ENCODE results near the gene RBPJL.

The RBPJL gene

DNA sequence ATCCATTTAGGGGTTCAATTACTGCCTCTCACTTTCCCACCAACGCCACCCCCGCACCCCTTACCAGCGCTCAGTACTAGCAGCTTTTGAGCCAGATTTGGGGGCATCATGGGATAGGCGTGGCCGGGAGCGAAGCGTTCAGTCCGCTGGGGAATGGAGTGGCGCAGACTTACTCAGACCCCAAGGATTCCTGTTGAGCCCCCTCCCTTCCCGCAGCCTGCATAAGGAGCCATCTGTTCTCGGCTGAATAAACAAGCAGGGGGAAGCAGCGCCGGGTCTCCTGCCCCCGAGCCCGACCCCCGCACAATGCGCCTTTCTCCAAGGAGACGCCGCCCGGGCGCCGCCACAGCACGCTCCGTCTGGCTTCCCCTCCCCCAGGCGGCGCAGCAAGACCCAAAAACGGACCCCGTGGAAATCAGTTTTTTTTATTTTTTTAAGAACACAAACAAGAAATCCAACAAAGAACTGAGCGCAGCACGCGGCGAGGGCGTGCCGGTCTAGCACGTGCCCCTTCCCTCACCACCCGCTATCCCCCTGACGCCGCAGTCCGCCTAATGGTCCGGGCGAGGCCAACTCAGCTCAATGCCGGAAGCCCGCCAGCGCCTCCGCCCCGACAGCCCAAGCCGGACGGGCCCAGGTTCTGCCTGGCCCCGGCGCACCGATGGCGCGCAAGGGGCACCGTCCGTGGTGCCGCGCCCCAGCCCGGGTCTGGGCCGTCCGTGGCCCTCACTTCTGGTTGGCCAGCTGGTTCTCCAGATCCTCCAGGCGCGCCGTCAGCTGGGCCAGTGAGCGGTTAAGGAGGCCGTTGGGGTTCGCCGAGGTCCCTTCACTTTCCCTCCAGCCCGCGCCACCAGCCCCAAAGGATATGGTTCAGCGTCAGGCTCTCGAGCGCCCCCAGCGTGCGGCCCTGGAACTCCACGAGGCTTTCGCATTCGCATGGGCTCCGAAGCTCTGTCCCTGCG, 13.3 kb upstream of the RBPJL start:
- DNase-seq (ENCODE audit: low spot score), result peak; percentile 85

GRCh38 chr20:45294003-45294368, 12.7 kb upstream of the RBPJL start:
- no peak for DNase-seq (ENCODE audit: low spot score)

DNA sequence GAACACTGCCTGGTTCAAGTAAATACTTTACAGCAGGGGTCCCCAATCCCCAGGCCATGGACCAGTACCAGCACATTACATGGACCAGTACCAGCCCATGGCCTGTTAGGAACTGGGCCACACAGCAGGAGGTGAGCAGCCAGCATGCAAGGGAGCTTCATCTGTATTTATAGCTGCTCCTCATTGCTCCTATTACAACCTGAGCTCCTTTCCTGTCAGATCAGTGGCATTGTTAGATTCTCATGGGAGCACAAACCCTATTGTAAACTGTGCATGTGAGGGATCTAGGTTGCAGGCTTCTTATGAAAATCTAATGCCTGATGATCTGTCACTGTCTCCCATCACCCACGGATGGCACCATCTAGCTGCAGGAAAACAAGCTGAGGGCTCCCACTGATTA, 12.0 kb upstream of the RBPJL start:
- DNase-seq (ENCODE audit: low spot score), result no peak

DNA sequence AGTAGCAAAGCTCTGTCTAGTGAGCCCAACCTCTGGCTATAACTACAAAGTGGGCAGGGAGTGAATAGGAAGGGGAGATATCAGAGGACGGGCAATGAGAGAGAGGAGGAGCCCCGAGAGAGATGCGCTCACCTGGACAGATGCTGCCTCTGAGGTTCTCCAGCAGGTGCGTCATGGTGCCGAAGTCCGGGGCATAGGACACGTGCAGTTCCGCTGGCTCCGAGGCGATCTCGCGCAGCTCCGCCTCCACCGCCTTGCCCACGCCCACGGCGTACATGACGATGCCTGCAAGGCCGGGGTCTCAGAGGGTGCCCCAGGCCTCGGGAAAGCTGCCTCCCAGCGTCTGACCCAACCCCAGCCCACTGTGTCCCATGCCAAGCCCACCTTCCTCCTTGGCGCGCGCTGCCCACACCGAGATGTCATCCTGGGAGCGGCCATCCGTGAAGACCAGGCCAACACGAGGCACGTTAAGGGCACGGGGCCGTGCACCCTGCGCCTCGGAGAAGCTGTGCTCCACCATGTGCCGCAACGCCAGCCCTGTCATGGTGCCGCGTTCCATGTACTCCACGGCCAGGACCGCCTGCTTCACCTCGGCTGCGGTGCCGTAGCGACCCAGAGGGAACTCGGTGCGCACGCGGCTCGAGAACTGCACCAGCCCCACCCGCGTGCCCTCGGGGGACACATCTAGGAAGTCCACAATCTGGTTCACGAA, 8.7 kb upstream of the RBPJL start:
- no peak for DNase-seq (ENCODE audit: low spot score)

DNA sequence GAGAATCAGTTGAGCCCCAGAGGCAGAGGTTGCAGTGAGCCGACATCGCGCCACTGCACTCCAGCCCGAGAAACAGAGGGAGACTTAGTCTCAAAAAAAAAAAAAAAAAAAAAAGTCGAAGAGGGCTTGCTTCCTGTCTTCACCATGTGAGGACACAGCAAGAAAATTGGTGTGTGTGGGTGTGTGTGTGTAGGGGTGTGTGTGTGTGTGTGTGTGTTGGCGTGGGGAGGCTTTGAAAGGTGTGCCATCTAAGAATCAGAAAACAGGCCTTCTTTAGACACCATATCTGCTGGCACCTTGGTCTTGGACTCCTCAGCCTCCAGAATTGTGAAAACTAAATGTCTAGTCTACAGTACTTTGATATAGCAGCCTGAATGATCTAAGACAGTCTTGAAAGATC, 6.9 kb upstream of the RBPJL start:
- no peak for DNase-seq (ENCODE audit: low spot score)

GRCh38 chr20:45300961-45301360, 5.7 kb upstream of the RBPJL start:
- no peak for DNase-seq (ENCODE audit: low spot score)

DNA sequence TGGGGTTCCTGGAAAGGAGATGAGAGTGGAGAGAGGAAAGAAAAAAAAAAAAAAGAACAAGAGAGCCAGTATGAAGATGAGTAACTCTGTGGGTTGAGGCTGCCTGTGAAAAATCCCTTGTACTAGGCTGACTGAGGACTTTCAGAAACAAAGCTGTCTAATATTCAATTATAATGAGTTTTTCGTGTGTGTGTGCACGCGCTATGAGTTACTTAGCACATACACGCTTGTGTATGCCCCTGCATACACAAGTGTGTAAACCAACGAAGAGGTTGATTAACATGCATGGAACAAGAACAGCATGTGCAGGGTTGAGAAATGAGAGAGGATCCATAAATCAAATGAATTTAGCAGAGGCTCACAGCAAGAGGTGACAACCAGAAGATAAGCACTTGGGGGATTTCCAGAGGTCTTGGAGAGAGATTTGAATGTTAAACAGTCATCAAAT, 4.8 kb upstream of the RBPJL start:
- no peak for DNase-seq (ENCODE audit: low spot score)

DNA sequence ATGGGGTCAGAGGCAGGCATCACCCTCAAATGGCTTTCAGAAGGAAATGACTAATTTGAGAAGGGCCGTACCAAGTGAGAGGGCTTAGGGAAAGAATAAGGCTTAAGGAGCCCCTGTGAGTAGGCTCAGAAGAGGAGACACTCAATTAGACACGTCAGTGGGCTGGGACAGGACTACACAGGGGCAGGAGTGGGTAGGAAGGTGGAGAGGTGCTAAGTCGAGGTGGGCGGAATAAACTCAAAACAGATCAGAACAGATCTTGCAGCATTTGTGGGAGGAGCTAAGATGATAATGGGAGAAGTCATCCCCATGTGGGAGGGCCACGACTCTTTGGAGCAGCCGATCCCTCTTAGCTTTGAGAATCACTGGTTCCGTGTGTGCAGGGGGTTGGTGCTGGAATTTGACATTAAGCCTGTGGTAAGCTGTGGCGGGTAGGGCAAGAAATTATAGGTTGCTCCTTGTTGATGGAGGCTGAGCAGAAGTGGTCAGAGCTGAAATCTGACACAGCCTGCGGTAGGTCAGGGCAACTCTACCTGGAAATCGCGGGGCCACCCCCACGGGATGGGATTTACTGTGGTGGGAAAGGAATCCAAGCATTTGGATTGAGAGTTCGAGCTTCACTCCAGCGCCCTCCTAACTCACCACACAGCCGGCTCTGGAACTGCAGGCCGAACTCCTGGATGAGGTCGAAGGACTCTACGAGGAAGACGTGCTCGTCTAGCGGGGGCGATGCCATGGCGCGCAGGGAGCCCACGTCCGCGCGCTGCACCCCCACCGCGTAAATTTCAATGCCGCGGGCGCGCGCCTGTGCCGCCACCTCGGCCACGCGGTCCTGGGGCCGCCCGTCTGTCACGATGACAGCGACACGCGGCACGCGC, 2.8 kb upstream of the RBPJL start:
- no peak for DNase-seq (ENCODE audit: low spot score)

- DNase-seq (ENCODE audit: low spot score), result no peak
Measured at GRCh38 chr20:45304464-45304999, 2.1 kb upstream of the RBPJL start.

DNA sequence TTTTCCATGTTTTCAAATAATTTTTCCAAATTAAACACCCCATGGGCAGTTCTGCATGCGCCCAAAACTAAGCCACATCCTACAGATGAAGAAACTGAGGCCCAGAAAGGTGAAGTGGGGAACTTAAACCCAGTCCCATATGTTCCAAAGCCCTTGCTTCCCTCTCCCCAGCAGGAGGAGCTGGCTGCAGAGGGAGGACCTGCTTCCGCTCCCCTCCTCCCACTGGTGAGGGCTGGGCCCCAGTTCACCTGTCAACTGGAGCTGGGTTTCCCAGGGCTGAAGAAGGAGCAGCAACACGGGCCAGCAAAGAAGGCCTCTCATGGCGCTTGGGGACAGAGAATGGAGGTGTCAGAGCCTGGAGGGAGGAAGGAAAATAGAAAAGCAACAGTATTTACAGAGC, 1.4 kb upstream of the RBPJL start:
- no peak for DNase-seq (ENCODE audit: low spot score)

DNA sequence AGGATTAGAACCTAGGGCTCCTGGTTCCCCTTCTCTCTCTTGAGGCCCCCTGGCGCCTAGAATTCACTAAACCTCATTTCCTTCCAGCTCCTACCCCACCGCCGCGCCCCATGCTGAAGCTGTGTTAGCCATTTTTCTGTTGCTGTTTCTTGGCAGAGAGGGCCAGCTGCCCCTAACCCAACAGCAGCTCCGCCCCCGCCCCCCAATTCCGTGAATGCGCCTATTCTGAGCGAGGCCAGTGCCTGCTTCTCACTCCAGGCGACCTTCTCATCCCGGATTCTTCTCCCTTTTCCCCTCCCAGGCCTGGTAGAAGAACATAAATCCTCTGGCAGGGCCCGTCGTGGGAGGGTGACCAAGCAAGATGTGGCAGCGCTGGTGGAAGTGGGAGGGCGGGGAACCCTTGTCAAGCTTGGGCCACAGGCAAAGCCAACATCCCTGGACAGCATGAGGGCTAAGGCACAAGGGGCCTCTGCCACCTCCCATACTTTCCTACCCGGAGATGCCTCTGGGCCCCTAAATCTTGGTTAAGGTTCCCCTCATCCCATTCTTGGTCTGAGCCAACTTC, 518 bp downstream of the RBPJL start:
- DNase-seq (ENCODE audit: low spot score), result peak; percentile 40

DNA sequence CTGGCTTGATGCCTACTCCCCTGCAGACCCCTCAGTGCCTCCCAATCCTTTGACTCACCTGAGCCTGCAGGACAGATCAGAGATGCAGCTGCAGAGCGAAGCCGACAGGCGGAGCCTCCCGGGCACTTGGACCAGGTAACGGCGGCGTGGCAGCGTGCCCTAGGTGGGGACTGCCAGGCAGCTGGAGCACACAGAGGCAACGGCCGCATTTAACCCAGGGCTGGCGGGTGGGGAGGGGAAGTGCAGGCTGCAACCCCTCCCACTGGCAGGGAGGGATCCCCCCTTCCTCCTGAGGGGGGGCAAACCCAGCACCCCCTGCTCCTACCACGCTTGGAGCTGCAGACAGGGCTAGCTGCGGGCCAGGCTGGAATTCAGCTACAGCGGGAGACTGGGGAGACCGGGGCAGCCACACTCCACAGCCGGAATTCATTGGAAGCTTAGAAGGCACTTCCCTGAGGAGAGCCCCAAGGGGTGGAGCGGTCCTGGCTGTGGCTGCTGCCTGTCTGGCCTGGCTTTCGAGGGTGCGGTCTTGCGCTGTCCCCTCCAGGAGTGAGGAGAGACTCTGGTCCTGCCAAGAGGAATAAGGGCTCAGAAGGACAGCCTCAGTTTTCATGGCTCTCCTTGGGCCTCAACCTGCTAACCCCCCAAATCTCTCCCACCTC, 1.6 kb downstream of the RBPJL start, which contains the start of gene MATN4:
TSS of gene MATN4 (minus strand) at position 183 of the 662 bp plus-strand sequence. CDS start 2,717 bp downstream, outside the sequence.
- peak; percentile 70 for DNase-seq (ENCODE audit: low spot score)

DNA sequence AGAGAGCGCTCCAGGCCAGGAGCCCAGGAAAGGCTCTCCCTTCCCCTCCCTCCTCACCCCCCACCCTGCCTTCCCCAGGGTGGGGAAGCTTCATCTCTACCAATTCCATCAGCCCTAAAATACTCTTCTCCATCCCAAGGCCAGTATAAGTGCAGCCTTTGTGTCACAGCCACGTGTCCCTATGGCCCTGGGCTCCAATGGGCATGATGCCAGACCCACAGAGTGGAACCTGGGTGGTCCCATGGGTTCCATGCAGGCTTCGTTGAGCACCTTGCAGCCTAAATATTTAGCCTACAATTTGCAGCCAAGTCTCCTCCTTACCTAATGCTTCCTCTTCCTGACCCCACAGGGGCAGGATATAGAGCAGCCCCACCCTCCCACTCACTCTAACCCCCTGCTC, 2.4 kb downstream of the RBPJL start:
- peak; percentile 41 for DNase-seq (ENCODE audit: low spot score)

DNA sequence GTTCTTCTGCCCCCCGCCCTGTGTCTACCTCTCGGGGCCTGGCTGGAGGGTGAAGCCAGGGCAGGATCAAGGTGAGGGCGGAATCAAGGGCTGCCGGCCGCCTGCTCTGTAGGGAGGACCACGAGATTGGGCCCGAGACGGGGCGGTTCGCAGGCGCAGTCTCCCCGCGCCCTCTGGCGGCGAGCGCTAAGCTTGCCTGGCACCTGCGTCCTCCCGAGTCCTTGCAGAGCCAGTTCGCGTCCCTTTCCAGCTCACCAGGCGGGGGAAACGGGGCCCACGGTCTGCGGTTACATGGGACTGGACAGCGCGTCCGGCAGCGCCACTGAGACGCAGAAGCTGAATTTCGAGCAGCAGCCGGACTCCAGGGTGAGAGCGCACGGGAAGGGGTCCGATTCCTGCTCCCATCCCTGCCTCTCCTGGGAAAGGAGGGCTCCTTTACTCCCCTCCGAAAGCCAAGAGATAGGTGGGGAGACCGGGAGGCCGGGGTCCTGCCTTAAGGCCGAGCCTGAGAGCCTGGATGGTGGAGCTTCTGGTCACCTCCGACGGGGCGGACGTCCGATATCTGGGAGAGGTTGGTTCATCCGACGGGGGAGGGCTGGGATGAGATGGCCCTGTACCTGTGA, 5.1 kb downstream of the RBPJL start:
- peak; percentile 66 for DNase-seq (ENCODE audit: low spot score)

GRCh38 chr20:45312241-45312640, 5.6 kb downstream of the RBPJL start:
- no peak for DNase-seq (ENCODE audit: low spot score)

GRCh38 chr20:45313065-45313695, 6.5 kb downstream of the RBPJL start:
- no peak for DNase-seq (ENCODE audit: low spot score)

GRCh38 chr20:45313943-45314342, 7.3 kb downstream of the RBPJL start:
- no peak for DNase-seq (ENCODE audit: low spot score)

DNA sequence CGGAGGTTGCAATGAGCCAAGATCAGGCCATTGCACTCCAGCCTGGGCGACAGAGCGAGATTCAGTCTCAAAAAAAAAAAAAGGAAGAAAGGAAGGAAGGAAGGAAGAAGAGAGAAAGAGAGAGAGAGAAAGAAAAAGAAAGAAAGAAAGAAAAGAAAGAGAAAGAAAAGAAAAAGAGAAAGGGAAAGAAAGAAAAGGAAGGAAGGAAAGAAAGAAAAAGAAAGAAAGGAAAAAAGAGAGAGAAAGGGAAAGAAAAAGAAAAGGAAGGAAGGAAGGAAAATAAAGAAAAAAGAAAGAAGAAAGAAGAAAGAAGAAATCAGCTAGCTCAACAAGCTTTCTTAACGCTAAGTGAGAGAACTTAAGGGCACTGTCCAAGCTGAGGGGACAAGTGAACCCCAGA, 9.0 kb downstream of the RBPJL start:
- no peak for DNase-seq (ENCODE audit: low spot score)

GRCh38 chr20:45316150-45317080, 9.8 kb downstream of the RBPJL start:
- DNase-seq (ENCODE audit: low spot score), result no peak
